Fibroblast of skin of left quadriceps (primary cell): ENCODE results near the gene MOV10L1.
"Not testable (repeated sequence)": the region's sequence is repeated elsewhere in the genome, so short reads cannot be mapped to it uniquely, and the experiment has no call there.

ENCODE experiments used
- DNase-seq, 2 experiments: peaks; one replicate each; pipeline ENCODE4 v3.0.0-alpha.2; 2013; ENCODE audit warnings: low read depth in 2 of 2

MOV10L1 gene

GRCh38 chr22:50078246-50078645 is 11.6 kb upstream of the MOV10L1 start:
- no peak for DNase-seq

- no peak for DNase-seq
These were observed 11.0 kb upstream of the MOV10L1 start for GRCh38 chr22:50078761-50079160.

- DNase-seq, result no peak
These were observed 9.7 kb upstream of the MOV10L1 start for GRCh38 chr22:50080077-50080465.

- no peak for DNase-seq
These were observed 8.2 kb upstream of the MOV10L1 start for GRCh38 chr22:50081426-50082196.

- DNase-seq, result no peak
These were observed 7.5 kb upstream of the MOV10L1 start for GRCh38 chr22:50082197-50082715.

- no peak for DNase-seq
These were observed 6.8 kb upstream of the MOV10L1 start for GRCh38 chr22:50082961-50083461.

- no peak for DNase-seq
These were observed 6.2 kb upstream of the MOV10L1 start for GRCh38 chr22:50083462-50084079.

- no peak for DNase-seq
These were observed 5.7 kb upstream of the MOV10L1 start for GRCh38 chr22:50084080-50084477.

GRCh38 chr22:50084614-50085021 is 5.2 kb upstream of the MOV10L1 start:
- no peak for DNase-seq

- DNase-seq, result no peak
These were observed 4.4 kb upstream of the MOV10L1 start, which contains the start of gene MLC1 for GRCh38 chr22:50085211-50085972. TSS of gene MLC1 (minus strand) at chr22:50085426. CDS start at chr22:50084902, 524 bp downstream.

- no peak for DNase-seq
These were observed 3.3 kb upstream of the MOV10L1 start for GRCh38 chr22:50086526-50086925.

GRCh38 chr22:50086975-50087374 is 2.8 kb upstream of the MOV10L1 start:
- DNase-seq, result not testable (repeated sequence)

- DNase-seq, result no peak
These were observed 2.2 kb upstream of the MOV10L1 start for GRCh38 chr22:50087646-50088045.

GRCh38 chr22:50088096-50088495 is 1.7 kb upstream of the MOV10L1 start:
- no peak for DNase-seq

GRCh38 chr22:50089231-50089630 is 575 bp upstream of the MOV10L1 start:
- no peak for DNase-seq

GRCh38 chr22:50090412-50090714 is 557 bp downstream of the MOV10L1 start:
- no peak for DNase-seq

- no peak for DNase-seq
These were observed 1.4 kb downstream of the MOV10L1 start for GRCh38 chr22:50091092-50091768.

GRCh38 chr22:50092342-50092741 is 2.5 kb downstream of the MOV10L1 start:
- no peak for DNase-seq

- no peak for DNase-seq
These were observed 8.2 kb downstream of the MOV10L1 start for GRCh38 chr22:50098052-50098451.

- no peak for DNase-seq
These were observed 12.2 kb downstream of the MOV10L1 start for GRCh38 chr22:50101870-50102565.

GRCh38 chr22:50102946-50103345 is 13.1 kb downstream of the MOV10L1 start:
- no peak for DNase-seq
